Transverse colon (tissue), 4 donors: Measurements from ENCODE around the gene TNFRSF8.

Experiments used
- CTCF ChIP-seq, 5 experiments: fragments of 200-600 bp in 3 of 5; fragments of 450-650 bp in 2 of 5; sonication (generic) in 3 of 5; IDR thresholded peaks; 1 replicate in 2 of 5; 2 replicates in 3 of 5; pipeline ENCODE4 v1.5.1; 2016 to 2017; ENCODE audit warnings: antibody characterized with exemption in 5 of 5, inconsistent platforms in 3 of 5, mild to moderate bottlenecking in 2 of 5, moderate library complexity in 1 of 5
- POLR2AphosphoS5 ChIP-seq, 3 donors: sonication (generic); formaldehyde crosslinking; IDR thresholded peaks; one replicate each; pipeline ENCODE4 v1.6.1; 2016; ENCODE audit warnings: antibody characterized with exemption in 3 of 3

DNA sequence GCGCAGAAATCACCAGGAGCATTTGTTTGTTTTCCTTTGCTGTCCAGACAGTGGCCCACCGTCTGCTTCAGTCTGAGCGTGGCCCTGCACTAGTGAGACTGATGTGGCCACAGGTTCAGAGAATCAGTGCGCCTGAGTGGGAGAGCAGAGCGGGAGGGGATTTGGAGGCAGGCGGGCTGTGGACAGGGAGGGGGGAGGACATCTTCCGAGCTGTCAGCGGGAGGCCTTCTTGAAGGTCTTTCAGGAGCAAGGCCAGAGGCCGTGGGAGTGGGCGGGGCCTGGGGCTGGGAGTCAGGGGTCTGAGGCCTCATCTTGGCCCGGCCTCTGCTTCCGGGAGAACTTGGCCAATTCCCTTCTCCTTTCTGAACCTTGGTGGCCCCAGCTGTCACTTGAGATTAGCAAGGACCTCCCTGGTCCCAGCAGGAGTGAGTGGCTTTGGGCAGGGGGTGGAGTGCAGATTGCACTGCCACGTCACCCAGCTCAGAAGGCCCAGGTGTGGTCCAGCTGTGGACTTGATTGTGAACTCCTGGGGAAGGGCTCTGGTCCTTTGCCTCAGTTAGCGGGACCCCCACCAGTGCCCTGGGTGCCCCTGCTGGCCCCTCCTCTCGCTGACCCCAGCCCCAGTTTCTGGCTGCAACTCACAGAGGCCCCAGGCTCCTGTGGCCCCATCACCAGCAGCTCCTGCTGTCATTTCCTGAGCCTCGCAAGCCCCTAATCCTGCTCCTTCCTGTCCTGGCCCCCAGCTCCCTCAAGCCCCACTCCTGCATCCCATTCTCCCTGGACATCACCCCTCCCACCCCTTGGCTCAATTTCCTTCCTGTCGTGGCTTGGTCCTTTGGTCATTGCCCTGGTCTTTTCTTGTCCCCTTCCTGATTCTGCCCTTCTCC lies 112.1 kb downstream of the TNFRSF8 start:
- TF ChIP-seq CTCF (IDR thresholded peaks at IDR 0.05) (no peak), POLR2AphosphoS5 (IDR thresholded peaks at IDR 0.05) (no peak)
